HG02798 (cell line): ENCODE data around the gene MLC1.

ENCODE experiments used
- ATAC-seq: cut with Tn5 transposase; IDR thresholded peaks from one replicate; pipeline ENCODE4 v1.9.1; 2021; ENCODE audit warnings: mild to moderate bottlenecking; ENCODE audit not compliant: unreplicated experiment, poor library complexity

MLC1 gene

DNA sequence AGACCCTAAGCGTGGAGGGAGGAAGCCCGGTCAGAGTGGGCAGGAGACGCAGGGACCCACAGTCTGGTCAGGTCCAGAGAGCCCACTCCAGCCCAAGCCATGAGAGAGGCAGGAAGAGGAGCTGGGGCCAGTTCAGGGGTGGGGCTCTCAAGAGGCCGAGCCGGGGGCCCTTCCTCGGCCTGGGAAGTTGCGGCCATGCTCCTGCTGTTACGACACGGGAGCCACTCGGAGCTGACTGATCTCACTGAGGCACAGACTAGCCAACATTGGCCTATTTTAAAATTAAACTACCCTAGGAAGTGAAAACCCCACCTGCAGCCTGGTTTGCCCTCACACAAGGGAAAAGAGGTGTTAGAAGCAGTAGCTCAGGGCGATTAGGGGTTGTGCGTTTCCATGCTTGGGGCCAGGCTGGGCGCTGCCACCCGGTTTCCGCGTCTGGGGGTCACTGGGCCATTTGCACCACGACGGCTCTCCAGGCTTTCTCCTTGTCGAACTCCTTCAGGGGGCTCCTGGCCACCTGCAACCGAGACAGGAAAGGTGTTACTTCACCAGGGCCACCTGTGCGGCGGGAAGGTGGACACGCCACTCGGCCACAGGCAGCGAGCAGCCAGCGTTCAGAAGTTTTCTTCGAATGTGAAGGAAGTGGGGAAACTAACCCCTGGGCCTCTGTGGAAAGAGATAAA lies 23.9 kb downstream of the MLC1 start:
- ATAC-seq, result no peak

DNA sequence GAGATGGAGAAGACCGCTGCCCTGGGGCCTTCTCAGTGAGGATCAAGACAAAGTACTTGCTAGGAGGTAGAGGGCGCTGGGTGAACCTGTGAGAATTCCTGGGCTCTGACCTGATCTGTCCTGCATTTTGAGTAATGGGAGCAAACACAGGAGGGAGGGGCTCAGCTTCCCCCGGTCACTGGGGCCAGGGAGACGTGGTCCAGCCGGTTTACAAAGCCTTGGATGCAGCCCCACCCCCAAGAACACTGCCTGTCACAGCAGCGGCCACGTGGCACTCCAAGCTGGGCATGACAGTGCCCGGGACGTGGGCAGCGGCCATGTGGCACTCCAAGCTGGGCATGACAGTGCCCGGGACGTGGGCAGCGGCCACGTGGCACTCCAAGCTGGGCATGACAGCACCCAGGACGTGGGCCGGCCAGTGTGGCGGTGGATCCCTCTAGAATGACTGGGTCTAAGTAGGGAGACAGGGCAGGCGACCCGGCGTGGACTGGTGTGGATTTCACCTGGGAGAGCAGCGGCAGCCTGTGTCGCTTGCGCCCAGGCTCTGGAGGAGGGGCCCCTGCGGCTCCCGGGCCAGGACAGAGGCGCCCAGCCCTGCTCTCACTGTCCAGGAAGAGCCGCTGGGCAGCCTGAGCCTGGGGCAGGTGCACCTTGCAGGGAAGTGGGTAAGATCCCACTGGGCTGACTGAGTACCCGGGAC lies 24.6 kb downstream of the MLC1 start:
- no peak for ATAC-seq

DNA sequence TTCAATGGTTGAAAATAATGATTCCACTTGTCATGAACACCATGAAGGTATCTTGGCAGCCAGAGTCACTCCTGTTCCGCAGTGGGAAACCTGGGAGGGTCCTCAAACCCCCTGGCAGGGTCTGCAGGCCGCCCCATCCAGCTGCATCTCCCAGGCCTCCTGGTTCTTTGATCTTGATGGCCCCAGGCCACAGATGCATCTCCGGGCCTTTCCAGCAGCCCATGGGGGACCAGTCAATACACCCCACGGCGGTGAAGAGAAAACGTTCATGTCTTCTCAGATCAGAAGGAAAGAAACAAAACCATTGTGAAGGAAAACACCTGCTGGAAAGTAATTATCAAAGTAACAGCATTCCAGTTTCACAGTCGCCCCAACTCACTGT lies 25.4 kb downstream of the MLC1 start:
- ATAC-seq, result no peak

DNA sequence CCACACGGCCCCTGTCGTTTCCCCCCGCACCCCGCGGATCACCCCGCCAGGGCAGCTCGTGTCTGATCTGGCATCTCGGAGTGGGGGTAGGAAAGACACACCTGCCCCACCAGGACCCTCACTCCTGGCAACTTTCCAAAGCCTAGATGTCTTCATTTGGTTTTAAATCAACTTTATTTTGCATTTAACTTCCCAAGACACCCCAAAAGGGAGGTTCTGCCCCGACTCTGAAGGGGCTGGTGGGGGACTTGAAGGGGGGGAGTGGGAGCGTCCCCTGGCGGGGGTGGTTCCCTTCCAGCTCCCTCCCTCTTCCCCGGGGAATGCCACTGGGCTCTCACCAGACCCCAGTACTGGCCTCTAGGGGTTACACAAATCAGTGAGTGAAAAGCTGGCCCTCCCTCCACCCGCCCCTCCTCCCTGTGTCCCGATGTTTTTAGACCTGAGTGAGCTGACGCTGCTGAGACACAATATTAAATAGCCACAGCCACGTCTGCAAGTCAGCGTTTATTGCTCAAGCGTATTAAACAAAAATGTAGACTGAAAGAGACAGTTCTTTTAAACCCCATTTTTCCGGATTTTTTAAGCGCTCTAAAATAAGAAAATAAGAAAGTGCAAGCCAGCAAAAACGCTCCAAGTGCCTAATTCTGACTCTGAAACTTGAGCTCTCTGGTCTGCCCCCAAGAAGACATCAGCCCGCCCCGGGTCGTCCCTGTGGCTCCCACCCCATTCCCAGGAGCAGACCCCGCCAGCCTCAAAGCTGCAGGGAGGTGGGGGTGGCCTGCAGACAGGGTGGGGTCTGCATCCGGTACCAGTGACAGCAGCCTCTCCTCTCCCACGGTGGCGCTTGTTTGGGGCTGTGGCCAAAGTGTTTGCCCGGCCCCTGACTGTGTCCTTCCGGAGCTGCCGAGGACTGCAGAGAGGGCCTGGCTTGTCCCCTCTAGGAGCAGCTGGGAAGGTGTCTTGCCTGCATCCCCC lies 26.0 kb downstream of the MLC1 start:
- no peak for ATAC-seq

DNA sequence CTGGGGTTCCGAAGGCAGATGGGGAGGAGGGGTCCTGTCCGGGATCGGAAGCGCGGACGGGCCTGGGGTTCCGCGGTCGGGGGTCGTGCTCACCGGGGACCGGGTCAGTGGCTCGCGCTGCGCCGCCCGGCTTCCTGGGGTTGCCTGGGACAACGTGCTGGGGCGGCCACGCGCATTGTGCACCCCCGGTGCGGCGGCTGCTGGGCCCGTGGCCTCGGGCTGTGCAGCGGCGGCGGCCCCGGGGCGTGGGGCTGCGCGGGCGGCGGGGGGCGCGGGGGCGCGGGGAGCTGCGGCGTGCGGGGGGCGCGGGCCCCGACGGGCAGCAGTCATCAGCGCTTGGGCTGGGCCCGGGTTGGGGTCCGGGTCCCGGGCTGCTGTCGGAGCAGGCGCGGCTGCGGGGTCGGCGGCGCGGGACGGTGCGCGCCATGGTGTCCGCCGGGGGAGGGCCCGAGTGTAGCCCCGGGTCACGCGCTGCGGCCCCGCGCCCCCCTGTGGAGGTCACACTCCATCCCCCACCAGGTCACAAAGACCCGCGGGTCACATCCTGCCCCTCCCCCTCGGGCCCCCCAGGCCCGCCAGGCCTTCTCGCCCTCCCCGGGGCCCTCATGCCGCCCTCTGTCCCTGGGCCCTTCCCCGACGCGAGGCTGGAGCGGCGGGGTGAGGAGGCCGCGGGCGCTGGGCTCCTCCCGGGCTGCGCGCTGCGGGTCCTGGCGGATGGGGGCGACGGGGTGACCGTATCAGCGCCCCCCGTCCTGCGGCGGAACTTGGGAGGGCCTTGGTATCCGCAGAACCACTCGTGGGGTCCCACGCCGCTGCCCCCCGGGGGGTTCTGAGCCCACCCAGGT lies 26.9 kb downstream of the MLC1 start, which contains the start of gene TTLL8:
TTLL8 (minus strand) TSS at position 238 of the 845 bp plus-strand sequence.
- no peak for ATAC-seq

DNA sequence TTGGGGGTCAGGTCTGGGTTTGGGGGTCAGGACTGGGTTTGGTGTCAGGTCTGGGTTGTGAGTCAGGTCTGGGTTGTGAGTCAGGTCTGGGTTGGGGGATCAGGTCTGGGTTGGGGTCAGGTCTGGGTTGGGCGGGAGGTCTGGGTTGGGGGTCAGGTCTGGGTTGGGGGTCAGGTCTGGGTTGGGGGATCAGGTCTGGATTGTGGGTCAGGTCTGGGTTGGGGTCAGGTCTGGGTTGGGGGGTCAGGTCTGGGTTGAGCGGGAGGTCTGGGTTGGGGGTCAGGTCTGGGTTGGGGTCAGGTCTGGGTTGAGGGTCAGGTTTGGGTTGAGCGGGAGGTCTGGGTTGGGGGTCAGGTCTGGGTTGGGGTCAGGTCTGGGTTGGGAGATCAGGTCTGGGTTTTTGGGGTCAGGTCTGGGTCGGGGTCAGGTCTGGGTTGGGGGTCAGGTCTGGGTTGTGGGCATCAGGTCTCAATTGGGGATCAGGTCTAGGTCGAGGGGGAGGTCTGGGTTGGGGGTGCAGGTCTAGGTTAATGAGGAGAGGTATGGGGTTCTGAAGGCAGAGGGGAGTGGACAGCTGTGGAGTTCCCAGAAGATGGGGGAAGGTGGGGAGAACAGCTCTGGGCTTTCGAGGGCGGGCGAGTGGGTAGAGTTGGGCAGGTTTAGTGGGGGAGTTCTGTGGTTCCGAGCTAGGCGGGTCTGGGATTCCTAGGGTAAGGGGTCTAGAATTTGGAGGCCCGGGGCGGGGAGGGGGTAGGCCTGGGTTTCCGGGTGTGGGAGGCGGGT lies 27.8 kb downstream of the MLC1 start:
- ATAC-seq, result no peak

DNA sequence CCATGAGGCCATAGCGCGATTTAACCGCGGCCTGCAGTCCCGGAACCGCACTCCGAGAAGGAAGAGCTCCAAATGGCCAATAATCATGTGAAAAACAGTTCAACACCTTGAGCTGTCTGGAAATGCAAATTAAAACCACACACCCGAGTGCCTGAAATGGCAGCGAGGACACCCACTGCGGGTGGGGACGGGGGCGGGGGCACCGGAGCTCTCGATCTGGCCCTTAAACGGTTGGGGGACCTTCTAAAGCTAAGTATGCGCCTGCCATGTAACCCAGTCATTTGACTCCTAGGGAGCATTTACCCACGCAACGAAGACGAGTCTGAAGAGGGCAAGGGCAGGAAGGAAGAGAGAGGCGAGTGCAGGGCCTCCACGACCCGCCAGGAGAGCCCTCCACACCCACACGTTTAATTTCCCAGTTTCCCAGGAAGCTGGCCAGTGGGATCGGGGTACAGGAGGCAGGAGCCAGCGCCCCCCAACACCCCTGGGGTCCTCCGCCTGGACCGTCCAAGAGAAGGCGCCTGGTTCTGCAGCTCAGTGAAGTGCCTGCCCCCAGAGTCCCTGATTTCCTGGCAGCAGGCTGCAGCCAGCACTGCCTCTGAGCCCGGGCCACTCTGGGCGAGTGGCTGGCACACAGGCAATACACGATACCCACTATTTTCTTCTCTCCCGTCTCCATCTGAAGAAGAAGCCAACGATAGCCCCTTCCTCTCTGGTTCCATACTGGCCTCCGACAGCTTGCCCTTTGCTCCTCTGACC lies 28.8 kb downstream of the MLC1 start:
- ATAC-seq, result no peak

DNA sequence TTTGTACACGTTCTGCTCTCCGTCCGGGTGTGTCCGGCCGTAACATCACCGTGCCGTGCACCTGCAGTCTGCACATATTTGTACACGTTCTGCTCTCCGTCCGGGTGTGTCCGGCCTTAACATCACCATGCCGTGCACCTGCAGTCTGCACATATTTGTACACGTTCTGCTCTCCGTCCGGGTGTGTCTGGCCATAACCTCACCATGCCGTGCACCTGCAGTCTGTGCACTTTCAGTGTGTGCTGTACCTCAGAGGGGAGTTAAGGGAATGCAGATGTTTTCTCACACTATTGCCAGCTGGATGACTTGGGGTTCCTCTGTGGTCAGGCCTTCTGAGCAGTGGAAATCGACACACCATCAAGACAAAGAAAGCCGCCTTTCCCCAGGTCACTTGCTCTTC lies 31.4 kb downstream of the MLC1 start:
- no peak for ATAC-seq

DNA sequence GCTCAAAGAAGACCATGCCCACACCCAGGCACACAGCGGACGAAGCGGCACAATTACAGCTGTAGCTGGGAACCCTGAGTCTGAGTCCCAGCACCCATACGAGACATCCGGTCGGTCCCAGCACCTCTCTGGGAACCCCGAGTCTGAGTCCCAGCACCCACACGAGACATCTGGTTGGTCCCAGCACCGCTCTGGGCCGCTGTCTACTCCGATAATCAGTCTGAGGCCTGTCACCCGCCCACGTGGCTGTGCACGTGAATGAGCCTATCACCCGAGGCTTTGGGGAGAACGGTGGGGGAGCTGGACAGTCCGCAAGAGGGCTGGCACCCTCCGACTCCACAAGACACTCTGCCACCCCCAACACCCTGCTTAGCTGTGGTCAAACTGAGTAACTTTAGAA lies 33.3 kb downstream of the MLC1 start:
- ATAC-seq, result no peak

DNA sequence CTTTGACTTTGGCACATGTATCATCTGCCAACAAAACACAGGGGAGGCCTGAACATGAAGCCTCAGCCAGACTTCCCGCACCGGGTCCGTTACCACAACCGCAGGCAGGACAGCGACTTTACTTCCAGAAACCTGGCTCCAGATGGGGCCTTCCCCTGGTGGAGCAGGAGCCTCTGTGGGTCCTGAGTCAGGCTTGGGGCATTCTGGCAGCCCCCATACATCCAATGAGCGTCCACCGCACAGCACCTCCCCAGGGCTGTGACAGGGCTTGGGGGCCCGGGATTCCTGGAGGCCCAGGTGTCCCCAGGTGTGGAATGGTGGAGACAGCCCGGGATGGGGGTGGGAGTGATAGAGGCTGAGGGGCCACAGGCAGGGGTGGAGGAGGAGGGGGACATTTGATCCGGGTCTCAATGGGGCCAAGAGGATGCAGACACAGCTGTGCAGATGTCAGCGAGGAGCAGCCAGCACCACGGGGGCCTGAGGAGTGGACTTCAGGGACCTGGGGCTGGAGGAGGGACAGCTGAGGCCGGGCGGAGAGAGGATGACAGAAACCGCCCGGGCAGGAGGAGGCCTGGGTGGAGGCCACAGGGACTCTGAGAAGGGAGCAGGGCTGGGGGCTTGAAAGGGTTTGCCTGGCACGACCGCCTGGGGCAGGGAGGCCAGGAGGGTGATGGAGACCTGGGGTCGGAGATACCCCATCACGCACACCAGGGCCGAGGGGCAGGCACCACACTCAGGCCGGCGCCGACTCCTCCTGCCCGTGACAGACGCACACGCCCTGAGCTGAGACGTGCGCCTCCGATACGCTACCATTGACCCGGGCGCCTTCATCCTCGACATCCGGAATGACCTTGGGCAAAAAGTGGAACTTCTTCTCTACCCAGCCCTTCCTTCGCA lies 35.7 kb downstream of the MLC1 start:
- ATAC-seq, result no peak

DNA sequence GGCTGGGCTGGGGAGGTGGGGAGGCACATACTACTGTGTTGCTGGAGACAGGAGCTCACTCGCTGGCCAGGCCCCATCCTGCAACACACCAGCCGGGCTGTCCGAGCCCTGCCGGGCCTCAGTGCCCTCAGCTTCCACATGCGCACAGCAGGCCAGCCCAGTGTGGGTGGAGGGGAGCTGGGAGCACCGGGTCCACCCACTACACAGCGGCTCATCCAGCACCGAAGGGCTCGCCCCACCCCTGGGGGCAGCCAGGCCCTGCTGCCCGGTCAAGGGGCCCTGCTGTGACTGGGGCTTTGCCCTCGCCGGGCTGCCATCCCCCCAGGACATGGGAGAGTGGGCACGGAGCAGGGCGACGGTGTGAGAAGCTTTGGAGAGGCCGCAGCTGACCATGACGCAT lies 36.4 kb downstream of the MLC1 start:
- no peak for ATAC-seq

DNA sequence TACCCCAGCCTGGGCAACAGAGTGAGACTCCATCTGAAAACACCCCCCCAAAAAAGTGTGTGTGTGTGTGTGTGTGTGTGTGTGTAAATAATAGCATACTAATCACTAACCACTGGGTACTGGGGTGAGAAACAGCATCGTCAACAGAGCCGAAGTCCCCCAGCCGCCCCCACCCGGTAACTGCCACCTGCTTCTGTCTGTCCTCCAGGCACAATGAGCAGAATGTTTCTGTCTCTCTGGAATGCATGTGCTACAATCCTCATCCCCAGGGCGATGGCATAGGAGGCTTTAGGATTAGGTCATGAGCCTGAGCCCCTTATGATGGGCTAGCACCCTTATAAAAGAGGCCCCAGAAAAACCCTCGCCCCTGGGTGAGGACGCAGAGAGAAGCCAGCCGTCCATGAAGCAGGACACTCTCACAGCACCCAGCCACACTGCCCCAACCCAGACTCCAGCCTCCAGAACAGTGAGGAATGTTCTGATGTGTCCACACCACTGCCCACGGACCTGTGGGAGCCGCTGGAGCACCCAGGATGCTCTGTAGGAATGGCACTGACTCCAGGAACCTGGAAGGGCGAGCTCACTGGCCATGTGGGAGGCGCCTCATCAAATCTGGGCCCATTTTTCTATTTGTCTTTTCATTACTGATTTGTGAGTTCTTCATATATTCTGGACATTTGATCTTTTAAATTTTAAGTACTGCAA lies 37.0 kb downstream of the MLC1 start:
- ATAC-seq, result no peak

DNA sequence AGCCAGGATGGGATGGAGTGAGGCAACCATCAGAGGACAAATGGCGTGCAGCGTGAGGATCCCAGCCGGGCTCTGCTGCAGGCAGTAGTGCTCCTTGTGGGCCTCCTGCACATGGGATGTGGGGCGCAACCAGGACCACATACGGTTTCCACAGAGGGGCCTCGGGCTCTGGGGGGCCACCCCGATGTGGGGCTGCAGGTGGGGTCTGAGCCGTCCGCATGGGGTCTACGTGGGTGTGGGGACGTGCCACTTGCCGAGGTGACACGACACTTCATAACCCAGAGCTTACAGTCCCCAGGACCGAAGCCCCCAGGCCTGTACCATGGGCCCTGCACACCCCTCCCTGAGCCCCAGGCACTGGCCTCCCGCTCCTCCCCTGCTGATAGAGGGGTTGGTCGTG lies 37.9 kb downstream of the MLC1 start:
- ATAC-seq, result no peak

DNA sequence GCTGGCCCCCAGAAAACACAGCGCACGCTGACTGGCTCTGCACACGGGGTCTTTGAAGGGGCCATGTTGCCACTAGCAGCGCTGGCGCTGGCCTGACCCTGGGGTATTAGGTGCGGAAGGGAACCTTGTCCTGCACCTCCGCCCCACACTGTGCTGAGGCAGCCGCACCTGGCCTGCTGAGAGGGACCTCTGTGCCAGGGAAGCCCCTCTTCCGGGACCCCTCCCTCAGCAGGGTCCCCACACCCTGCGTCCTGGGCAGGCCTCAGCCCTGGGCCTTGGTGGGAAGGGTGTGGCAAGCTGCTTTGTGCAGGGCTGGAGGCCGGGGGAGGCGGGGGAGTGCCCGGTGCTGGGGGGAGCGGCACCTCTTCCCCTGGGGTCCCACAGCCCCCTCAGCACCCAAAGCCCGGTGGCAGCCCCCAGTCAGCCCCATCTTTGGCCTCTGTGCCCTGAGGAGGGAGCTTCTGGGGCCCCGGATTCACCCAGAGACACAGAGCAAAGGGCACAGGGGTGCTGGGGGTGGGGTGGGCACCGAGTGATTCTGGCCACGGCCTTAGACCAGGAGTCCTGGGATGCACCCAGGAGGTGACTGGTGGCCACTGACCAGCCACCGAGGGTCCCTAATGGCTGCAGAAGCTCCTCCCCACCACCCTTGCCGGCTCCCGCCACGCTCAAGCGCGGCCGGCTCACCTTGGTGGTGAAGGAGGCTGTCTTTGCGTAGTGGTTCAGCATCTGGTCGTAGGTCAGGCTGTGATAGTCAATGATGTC lies 38.6 kb downstream of the MLC1 start:
- ATAC-seq, result no peak

DNA sequence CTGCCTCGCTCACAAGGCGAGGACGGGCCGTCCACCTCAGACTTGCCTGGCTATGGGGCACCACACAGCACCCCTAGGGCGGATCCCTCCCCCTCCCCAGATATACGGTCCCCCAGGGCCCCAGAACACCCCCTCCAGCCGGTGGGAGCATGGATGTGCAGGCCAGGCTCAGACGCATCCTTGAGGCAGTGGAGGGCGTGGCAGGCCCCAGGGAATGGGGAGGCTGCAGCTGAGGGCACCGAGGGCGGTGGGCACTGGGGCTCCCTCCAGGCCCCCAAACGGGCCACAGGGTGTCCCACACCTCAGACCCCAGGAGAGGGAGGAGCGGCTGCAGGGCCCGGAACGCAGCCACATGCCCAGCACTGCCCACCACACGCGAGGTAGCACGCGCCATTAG lies 39.2 kb downstream of the MLC1 start:
- ATAC-seq, result no peak
